Femur (tissue), 1 donor: Measurements from ENCODE around the gene RAB33B.
"Not testable (repeated sequence)": the region's sequence is repeated elsewhere in the genome, so short reads cannot be mapped to it uniquely, and the experiment has no call there.

ENCODE experiments used
- DNase-seq: peaks from one replicate; pipeline ENCODE4 v3.0.0-alpha.2; 2017

The RAB33B gene

GRCh38 chr4:139465922-139466321 is 12.0 kb downstream of the RAB33B start:
- no peak for DNase-seq

DNA sequence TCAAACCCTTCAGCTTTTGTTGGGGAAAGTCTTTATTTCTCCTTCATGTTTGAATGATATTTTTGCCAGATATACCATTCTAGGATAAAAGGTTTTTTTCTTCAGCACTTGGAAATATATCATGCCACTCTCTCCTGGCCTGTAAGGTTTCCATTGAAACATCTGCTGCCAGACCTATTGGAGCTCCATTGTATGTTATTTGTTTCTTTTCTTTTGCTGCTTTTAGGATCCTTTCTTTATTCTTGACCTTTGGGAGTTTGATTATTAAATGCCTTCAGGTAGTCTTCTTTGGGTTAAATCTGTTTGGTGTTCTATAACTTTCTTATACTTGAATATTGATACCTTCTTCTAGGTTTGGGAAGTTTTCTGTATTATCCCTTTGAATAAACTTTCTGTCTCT is 14.8 kb downstream of the RAB33B start:
- DNase-seq, result not testable (repeated sequence)

- DNase-seq, result no peak
Observed at GRCh38 chr4:139469216-139469615, 15.3 kb downstream of the RAB33B start.

DNA sequence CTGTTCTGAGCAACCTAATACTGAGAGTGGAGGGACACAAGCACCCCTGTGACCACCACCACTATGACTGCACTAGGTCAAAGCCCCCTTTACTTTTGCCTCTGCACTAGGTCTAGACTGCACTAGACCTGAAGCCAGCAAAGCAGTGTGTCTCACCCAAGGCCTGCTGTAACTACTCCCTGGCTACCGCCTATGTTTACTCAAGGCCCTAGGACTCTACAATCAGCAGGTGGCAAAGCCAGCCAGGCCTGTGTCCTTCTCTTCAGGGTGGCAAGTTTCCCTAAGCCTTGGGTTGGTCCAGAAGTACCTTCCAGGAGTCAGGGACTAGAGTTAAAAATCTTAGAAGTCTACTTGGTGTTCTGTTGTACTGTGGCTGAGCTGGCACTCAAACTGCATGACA is 15.9 kb downstream of the RAB33B start:
- no peak for DNase-seq

- DNase-seq, result no peak
Observed at GRCh38 chr4:139470295-139470694, 16.4 kb downstream of the RAB33B start.

DNA sequence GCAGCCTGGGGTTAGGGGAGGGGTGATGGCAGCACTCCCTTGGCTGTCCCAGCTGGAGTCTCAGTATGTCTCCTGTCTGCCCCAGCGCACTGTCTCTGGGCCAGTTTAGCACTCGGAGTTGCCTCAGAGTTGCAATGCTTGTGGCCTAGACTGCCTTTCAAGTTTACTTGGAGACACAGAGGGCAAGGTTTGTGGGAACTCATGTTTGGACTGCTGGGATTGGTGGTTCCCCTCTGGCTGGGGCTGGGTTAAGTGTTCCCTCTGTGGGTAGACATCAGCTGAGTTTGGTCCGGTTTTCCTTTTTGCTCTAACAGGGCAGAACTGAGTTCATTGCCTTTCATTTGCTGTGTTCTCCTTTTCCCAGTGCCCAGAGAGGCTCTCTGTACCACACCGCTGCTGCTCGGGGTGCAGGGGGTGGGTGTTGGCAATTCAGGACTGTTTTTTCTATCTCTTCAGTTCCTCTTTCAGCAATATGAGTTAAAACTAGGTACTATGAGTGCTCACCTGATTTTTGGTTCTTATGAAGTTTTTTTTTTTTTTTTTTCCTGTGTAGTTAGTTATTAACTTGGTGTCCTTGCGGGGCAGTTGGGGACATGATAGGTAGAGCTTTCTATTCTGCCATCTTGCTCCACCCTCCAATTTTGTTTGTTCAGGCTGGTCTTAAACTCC is 17.2 kb downstream of the RAB33B start:
- no peak for DNase-seq

DNA sequence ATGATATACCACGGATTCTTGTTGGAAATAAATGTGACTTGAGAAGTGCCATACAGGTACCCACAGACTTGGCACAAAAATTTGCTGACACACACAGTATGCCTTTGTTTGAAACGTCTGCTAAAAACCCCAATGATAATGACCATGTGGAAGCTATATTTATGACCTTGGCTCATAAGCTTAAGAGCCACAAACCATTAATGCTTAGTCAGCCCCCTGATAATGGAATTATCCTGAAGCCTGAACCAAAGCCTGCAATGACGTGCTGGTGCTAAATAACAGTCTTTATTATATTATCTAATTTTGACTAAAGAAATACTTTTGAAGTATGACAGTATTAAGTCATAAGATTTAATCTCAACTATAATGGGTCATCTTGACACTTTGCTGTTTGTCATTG is 18.9 kb downstream of the RAB33B start:
- no peak for DNase-seq

DNA sequence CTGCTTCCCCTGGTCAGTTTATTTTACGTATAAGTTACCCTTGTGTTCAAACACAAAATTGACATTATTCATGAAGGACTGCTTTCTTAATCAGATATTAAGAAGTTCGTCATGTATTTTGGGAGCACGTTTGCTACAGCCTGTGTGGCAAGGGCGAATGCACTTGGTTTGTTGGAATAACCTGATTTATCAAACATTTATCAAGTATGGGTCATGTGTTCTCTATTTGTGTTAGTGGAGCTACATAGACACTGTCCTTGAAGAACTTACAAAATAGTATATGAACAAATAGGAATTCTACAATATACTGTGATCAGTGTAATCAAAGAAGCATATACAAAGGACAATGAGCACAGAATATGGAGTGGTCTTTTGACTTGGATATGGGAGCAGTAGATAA is 22.4 kb downstream of the RAB33B start:
- DNase-seq, result no peak

DNA sequence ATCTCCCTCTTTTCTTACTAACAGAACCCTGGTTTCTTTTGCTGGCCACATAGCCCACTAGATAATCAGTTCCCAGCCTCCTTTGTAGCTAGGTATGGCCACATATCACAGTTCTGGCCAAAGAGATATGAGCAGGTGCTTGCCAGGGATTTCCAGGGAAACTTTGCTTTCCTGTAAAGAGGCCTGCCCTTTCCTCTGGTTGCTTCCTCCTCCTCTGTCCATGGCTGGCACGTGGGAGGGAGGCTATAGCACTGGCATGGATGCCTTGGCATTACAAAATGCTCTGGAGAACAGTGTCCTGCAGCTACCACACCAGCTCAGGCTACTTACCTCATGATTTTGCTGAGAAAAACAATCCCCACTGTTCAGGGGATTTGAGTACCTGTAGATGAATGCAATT is 27.5 kb downstream of the RAB33B start:
- DNase-seq, result no peak

DNA sequence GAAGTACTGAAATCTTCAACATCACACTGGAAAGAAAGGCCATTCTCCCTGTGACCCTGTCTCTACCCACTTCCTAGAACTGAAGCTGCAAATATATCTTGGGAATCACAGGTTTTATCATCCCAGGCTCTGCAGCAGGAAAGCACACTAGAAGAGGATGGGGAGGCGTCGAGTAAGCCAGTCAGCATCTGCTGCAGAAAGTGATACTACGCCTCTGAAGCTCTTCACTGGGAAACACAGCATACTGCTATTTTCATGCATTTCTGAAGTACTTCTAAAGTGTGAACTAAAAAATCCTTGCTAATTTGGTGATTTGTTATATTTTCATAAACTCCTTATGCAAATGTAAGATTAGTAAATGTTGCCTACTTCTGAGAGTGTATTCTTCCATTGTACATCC is 29.1 kb downstream of the RAB33B start:
- DNase-seq, result no peak

DNA sequence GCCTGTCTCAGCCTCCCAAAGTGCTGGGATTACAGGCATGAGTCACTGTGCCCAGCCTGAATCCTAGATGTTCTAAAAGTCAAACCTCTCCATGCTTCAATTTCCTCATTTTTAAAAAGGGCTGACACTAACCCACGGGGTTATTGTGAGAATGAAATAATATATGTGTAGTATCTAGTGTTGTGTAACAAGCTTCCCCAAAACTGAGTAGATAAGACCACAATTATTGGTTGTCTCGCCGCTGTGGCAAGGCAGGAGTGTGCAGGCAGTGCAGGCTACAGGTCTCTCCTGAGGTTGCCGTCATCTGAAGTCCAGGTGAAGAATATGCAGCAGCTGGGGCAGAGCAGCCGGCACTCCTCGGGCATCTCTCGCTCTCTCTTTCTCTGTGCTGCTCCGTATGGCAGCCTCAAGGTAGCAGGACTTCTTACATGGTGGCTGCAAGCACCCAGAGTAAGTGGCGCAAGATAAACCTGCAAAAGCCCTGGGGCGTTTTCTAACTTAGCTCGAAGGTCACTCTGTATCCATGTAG is 30.9 kb downstream of the RAB33B start:
- DNase-seq, result no peak

GRCh38 chr4:139488442-139488841 is 34.5 kb downstream of the RAB33B start:
- DNase-seq, result no peak

- DNase-seq, result no peak
Observed at GRCh38 chr4:139489638-139490037, 35.7 kb downstream of the RAB33B start.

DNA sequence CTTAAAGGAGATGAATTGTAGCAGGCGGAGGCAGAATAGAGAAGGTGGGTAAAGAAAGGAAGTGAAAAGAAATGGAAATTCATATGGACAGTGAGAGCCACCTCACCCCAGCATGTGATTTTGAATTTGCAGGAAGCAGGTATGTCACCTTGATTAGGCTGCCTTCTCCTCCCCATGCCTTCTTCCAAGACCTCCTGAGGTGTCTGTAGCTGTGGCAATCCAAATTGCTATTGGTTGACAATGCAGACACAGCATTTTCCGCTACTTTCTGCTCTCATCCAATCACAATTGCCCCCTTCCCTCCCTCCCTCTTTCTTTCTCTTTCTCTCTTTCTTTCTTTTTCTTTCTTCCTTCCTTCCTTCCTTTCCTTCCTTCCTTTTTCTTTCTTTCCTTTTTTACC is 38.5 kb downstream of the RAB33B start:
- no peak for DNase-seq

- DNase-seq, result no peak
Observed at GRCh38 chr4:139493176-139493575, 39.3 kb downstream of the RAB33B start.

- no peak for DNase-seq
Observed at GRCh38 chr4:139499186-139499585, 45.3 kb downstream of the RAB33B start.

DNA sequence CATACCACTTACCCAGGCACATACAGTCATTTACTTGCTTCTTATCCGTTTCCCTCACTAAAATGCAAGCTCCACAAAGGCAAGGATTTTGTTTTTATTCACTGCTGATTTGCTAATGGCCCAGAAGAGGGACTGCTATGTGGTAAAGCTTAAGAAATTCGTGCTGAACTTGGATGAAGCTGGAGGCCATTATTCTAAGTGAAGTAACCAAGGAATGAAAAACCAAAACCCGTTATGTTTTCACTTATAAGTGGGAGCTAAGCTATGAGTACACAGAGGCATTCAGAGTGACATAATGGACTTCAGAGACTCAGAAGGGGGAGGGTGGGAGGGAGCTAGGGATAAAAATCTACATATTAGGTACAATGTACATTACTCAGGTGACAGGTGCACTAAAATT is 47.2 kb downstream of the RAB33B start:
- DNase-seq, result no peak

DNA sequence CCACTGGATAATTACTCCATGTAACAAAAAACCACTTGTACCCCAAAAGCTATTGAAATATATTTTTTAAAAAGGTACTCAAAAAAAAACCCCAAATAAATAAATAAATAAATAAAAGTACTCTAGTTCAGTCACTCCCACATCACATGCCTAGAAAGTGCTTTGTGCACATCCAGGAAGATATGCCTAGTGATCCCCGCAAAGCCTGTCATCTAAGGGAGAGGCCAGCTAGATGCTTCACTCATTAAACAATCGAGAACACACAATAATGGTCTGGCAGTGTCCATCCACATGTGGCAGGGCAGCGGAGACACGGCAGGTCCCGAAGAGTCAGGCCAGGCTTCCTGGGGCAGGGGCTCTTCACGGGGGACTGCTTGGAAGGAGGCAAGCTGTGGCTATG is 47.6 kb downstream of the RAB33B start:
- no peak for DNase-seq

GRCh38 chr4:139501927-139502899 is 48.3 kb downstream of the RAB33B start:
- DNase-seq, result no peak

DNA sequence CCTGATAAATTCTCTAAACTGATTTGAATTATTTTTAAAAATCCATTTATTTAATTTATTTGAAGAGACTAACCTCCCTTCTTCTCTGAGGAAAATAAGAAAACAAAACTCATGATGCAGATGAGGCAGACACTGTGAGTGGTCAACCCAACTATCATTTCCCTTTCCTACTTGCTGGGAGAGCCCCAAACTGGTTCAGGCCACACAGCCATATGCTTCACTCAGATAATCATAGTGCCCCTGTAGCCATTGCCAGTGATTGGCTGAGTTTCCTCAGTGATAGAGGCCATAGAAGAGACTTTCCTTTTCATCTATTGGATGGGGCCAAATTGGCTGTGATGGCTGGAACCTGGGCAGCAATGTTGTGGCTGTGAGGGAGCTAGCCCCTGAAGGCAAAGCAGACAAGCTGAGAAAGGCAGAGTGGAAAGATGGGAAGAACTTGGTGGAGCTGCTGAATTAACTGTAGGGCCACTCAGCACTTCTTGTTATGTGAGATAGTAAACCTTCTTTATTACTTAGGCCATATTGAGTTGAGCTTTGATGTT is 49.8 kb downstream of the RAB33B start:
- no peak for DNase-seq

GRCh38 chr4:139506774-139507173 is 52.9 kb downstream of the RAB33B start:
- no peak for DNase-seq

GRCh38 chr4:139508581-139509237 is 54.8 kb downstream of the RAB33B start:
- no peak for DNase-seq
